GM18505 (cell line): ENCODE results near the gene CSNK2A1.
"Not testable (repeated sequence)": the region's sequence is repeated elsewhere in the genome, so short reads cannot be mapped to it uniquely, and the experiment has no call there.

ENCODE experiments used
- ATAC-seq: cut with Tn5 transposase; IDR thresholded peaks from one replicate; pipeline ENCODE4 v1.9.1; 2021; ENCODE audit not compliant: unreplicated experiment
- POLR2A ChIP-seq: IDR thresholded peaks from 4 replicates; pipeline ENCODE4 v1.6.1; 2011; ENCODE audit warnings: borderline replicate concordance; ENCODE audit not compliant: insufficient read depth, insufficient read length; ENCODE audit errors: extremely low read depth

The CSNK2A1 gene

DNA sequence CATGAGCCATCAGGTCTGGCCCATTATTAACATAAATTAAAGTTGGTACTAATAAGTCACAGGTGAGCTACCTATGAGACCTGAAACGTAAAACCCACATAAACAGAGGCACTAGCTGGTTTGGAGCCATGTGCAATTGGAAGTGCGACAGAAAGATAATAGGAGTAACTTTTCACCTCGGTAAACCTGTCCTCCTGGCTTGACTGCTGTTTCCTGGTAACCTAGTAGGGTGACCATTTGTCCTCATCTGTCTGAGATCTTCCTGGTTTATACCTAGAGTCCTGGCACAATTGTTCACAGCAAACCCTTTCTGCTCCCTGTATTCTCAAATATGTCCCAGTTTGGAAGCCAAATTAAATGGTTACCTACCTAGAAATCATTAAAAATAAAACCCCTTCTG is 88.6 kb downstream of the CSNK2A1 start:
- TF ChIP-seq POLR2A = no peak
- no peak for ATAC-seq

DNA sequence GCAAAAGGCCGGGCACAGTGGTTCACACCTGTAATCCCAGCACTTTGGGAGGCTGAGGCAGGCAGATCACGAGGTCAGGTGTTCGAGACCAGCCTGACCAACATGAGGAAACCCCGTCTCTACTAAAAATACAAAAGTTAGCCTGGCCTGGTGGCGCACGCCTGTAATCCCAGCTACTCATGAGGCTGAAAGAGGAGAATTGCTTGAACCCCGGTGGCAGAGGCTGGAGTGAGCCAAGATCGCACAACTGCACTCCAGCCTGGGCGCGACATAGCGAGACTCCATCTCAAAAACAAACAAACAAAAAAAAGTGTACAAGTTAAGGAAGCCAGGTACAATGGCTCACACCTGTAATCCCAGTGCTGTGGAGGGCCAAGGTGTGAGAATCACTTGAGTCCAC is 91.6 kb downstream of the CSNK2A1 start:
- ATAC-seq = not testable (repeated sequence)

DNA sequence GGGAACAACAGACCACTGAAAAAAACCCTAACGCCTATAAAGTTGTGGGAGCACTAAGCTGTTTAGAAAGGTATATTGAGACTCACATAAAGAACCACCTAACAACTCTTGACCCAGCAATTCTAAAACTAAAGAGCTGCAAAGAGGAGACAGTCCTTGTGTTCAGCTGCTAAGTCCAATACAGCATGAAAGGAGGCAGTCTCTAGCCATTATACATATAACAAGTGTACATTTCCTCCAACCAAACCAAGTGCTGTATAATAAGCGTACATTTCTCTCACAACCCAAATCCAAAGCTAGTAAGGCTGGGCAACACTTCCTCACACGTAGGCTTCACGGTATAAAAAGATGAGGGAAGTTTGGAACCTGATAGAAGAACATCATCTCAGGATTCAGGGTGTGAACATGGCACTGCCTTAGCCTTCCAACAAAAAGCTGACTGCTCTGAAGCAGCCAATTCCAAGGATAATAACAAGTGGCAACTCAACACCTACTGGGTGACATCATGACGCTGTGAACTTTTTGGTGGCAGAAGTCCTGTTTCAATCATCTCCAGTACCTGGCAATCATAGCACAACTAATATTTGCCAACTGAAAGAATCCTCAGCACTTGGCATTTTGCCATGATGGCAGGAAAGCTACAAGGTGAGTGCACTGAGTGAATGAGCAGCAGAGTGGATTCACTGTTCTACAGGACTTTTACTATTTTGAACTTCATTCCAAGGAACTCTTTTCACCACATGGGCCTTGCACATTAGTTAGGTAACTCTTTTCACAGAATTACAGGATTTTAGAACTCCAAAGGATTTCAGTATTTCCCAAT is 97.9 kb downstream of the CSNK2A1 start:
- ATAC-seq = no peak
- TF ChIP-seq POLR2A = no peak

GRCh38 chr20:444862-445426 is 98.6 kb downstream of the CSNK2A1 start:
- no peak for ATAC-seq
- no peak for TF ChIP-seq POLR2A

- ATAC-seq = no peak
- no peak for TF ChIP-seq POLR2A
These were observed 99.5 kb downstream of the CSNK2A1 start for GRCh38 chr20:444117-444516.

DNA sequence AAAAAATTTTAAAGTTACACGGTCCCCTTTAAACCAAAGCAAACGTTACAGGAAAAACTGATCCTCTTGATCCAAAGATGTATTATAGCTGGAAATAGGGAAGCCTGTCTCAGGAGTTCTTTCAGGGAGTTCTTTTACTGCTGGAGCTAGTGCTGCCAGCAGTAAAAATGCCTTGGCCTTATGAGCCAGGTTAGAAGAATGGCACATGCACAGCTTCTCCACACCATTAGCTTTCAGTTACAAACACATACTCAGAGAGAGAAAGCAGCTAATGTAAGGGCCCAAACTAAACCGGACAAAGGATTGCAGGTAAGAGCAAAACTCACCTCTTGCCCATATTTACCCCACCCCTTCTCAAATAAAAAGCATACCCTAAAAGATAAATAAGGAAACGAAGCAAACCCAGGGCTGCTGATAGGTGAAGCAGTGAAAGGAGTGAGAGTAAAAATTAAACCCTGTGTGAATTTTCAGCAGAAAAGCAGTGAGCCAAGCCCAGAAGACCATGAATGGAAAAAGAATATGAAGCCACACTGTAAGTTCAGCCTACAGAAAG is 100.3 kb downstream of the CSNK2A1 start:
- ATAC-seq = no peak
- no peak for TF ChIP-seq POLR2A

DNA sequence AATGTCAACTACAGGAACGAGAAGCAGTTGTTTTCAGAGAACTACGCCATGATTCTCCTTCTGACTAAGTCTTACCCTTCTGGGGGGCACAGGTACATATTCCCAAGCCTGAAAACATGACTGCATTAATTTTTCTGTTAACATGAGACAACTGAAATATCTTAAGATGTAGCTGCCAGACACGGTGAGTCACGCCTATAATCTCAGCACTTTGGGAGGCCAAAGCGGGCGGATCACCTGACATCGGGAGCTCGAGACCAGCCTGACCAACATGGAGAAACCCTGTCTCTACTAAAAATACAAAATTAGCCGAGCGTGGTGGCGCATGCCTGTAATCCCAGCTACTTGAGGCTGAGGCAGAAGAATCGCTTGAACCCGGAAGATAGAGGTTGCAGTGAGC is 103.0 kb downstream of the CSNK2A1 start:
- no peak for TF ChIP-seq POLR2A
- ATAC-seq = no peak

- no peak for TF ChIP-seq POLR2A
- ATAC-seq = no peak
These were observed 103.4 kb downstream of the CSNK2A1 start for GRCh38 chr20:440148-440547.

DNA sequence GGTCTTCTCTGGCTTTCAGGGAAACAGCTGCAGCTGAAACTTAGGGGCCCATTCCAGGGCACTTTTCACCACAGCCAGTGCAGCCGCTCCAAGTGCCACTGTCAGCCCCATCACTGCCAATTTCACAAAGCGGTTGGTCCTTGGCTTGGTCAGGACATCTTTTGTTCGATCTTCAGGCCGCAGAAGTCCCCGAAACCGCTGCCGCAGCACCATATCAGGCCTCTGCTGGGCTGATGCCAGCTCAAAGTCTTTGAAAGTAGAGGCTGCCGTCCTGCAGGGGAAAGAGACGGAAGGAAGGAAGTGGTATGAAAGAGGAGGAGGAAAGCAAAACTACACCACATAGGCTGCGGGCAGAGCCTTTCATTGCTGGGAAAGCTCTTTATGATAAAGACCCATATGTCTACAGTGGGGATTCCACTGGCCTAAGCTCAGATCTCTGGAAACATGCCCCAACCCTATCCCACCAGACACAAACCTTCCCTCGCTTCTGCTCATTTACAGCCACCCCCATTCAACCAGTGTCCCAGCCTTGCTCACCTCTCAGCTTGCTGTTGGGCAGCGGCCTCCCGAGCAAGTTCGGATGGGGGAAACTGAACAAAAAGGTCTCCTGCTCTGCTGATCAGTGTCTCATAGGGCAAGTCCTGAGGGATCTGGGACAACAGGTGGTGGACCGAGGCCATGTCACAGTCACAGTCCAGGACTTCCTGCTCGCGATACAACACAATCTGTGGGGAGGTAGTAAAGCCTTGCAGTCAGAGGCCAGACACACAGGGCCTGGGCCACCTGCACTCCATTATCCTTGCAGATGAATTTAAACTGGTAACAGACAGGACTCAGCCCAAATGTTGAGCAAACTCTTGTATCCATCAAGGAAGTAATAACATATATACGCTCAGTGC is 104.8 kb downstream of the CSNK2A1 start:
- no peak for ATAC-seq
- no peak for TF ChIP-seq POLR2A

DNA sequence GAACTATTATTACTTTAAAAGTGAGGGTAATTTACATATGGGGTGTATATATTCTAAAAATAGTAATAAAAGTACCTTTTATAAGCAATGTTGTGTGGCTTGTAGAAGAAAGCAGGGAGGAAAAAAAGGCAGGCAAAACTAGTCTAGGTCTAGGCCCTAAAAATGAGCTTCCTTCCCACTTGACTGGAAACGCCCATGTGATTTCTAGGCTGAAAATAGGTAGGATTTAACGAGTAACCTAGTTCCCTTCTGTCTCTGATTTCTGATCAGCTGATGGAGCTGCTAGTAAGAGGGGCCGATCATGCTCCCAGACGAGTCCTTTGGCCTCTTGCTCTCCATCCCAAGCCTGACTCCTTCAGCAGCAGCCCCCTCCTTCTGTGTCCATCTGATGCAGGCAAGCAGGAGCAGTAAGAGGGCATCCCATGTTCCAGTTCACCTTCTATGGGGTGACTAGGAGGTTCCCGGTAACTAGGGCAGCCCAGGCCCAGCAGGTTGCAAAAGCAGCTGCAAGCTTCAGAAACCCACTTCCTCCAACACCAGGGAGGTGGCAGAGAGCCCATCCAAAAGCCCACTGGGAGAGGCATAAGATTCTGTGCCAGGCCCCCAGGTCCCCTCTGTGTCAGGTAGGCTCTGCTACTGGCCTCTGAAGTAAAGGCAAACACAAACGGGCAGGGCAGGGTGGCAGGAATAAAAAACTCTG is 105.7 kb downstream of the CSNK2A1 start:
- TF ChIP-seq POLR2A = no peak
- no peak for ATAC-seq

- TF ChIP-seq POLR2A = no peak
- ATAC-seq = no peak
These were observed 107.1 kb downstream of the CSNK2A1 start for GRCh38 chr20:436476-436875.

GRCh38 chr20:435558-435957 is 108.0 kb downstream of the CSNK2A1 start:
- TF ChIP-seq POLR2A = no peak
- ATAC-seq = no peak
